WTC11 (cell line): ENCODE results near the gene CORO1C. TPM values are rescaled to one million over a fixed set of nuclear protein-coding genes. Genes with fewer than 3 reads are reported as not detected.

Source experiments
- ATAC-seq: fragments of 200-7000 bp; cut with Tn5 transposase; 2 replicates; pipeline ENCODE4 v1.10.0; 2021; ENCODE audit warnings: mild to moderate bottlenecking, moderate library complexity
- CTCF ChIA-PET: fragments of 300-600 bp; sonication (Branson Sonifier 250); formaldehyde crosslinking; loops from one replicate; lab custom pipeline; 2021; ENCODE audit warnings: antibody characterized with exemption; lab: Charles Lee
- POLR2A ChIA-PET: fragments of 350-600 bp; sonication (Branson Sonifier 250); formaldehyde crosslinking; loops from one replicate; lab custom pipeline; 2021; ENCODE audit warnings: antibody characterized with exemption; lab: Charles Lee
- DNase-seq: peaks from one replicate; pipeline ENCODE4 v3.0.0; 2021; ENCODE audit warnings: low spot score
- H3K27ac Mint-ChIP-seq: 2 replicates; pipeline ENCODE4 v1.8.0; 2021; ENCODE audit warnings: mixed read lengths
- H3K27me3 Mint-ChIP-seq: 2 replicates; pipeline ENCODE4 v1.8.0; 2021; ENCODE audit warnings: low read depth, mild to moderate bottlenecking, moderate library complexity, mixed read lengths
- H3K36me3 Mint-ChIP-seq: 2 replicates; pipeline ENCODE4 v1.8.0; 2021; ENCODE audit warnings: mixed read lengths
- H3K4me1 Mint-ChIP-seq: 2 replicates; pipeline ENCODE4 v1.8.0; 2022; ENCODE audit warnings: mixed read lengths
- H3K4me3 Mint-ChIP-seq: 2 replicates; pipeline ENCODE4 v1.8.0; 2021; ENCODE audit warnings: mild to moderate bottlenecking, moderate library complexity, mixed read lengths
- H3K9me3 Mint-ChIP-seq: 2 replicates; pipeline ENCODE4 v1.8.0; 2021; ENCODE audit warnings: mixed read lengths
- ATF2 ChIP-seq: sonication (generic); formaldehyde crosslinking; IDR thresholded peaks from 2 replicates; pipeline ENCODE4 v1.8.1; 2022; ENCODE audit warnings: low read depth, missing genetic modification reagents, borderline replicate concordance
- CDX4 ChIP-seq: fragments of 250-450 bp; sonication (Bioruptor Pico); IDR thresholded peaks from 2 replicates; pipeline ENCODE4 v1.9.0; 2021; ENCODE audit warnings: moderate library complexity, mild to moderate bottlenecking, inconsistent platforms, borderline replicate concordance
- EMX1 ChIP-seq: fragments of 250-450 bp; sonication (Bioruptor Pico); IDR thresholded peaks from 2 replicates; pipeline ENCODE4 v1.8.0; 2021; ENCODE audit warnings: mild to moderate bottlenecking
- HMGXB4 ChIP-seq: sonication (generic); formaldehyde crosslinking; IDR thresholded peaks from 2 replicates; pipeline ENCODE4 v1.8.1; 2023; ENCODE audit warnings: mild to moderate bottlenecking, moderate library complexity, missing genetic modification reagents
- NFATC4 ChIP-seq: fragments of 250-450 bp; sonication (Bioruptor Pico); IDR thresholded peaks from 2 replicates; pipeline ENCODE4 v1.9.0; 2021; ENCODE audit warnings: mild to moderate bottlenecking
- NR3C1 ChIP-seq: sonication (generic); formaldehyde crosslinking; conservative IDR thresholded peaks from 2 replicates; pipeline ENCODE4 v1.8.1; 2023; ENCODE audit warnings: low read depth, mild to moderate bottlenecking, missing genetic modification reagents
- OVOL2 ChIP-seq: fragments of 250-450 bp; sonication (Bioruptor Pico); IDR thresholded peaks from 2 replicates; pipeline ENCODE4 v1.9.0; 2021; ENCODE audit warnings: mild to moderate bottlenecking, borderline replicate concordance
- STAT6 ChIP-seq: sonication (generic); formaldehyde crosslinking; conservative IDR thresholded peaks from 2 replicates; pipeline ENCODE4 v1.8.1; 2023; ENCODE audit warnings: mild to moderate bottlenecking, low read depth, missing genetic modification reagents, moderate library complexity
- TEAD4 ChIP-seq: sonication (generic); formaldehyde crosslinking; IDR thresholded peaks from 2 replicates; pipeline ENCODE4 v1.8.0; 2022; ENCODE audit warnings: mild to moderate bottlenecking, missing genetic modification reagents
- ZNF121 ChIP-seq: sonication (generic); formaldehyde crosslinking; IDR thresholded peaks from 2 replicates; pipeline ENCODE4 v1.8.0; 2023; ENCODE audit warnings: missing genetic modification reagents
- ZNF317 ChIP-seq: sonication (generic); formaldehyde crosslinking; IDR thresholded peaks from 2 replicates; pipeline ENCODE4 v1.8.1; 2023; ENCODE audit warnings: low read depth, mild to moderate bottlenecking, moderate library complexity, missing genetic modification reagents, borderline replicate concordance
- ZNF671 ChIP-seq: fragments of 250-450 bp; sonication (Bioruptor Pico); IDR thresholded peaks from 2 replicates; pipeline ENCODE4 v1.8.0; 2021; ENCODE audit warnings: mild to moderate bottlenecking
- ZSCAN18 ChIP-seq: fragments of 250-450 bp; sonication (Bioruptor Pico); IDR thresholded peaks from 2 replicates; pipeline ENCODE4 v2.1.2; 2022; ENCODE audit warnings: mild to moderate bottlenecking, moderate library complexity
- total RNA-seq: library from RNA; stranded (reverse); gene quantifications from 3 replicates; pipeline ENCODE4 v1.2.3, GENCODE V29; 2021

CORO1C gene
- total RNA-seq, 1 experiment from 2014 or later = 113 TPM

GRCh38 chr12:108745641-108746040 is 14.3 kb upstream of the CORO1C start:
- DNase-seq = no peak
- POLR2A ChIA-PET = no interaction called here

GRCh38 chr12:108744021-108744897 is 12.9 kb upstream of the CORO1C start:
- CTCF ChIA-PET = interaction anchor here (0.6 to 1.2 kb wide), 2 partner anchors 80 to 207 kb away, joined by 3 to 4 read pairs; no protein-coding TSS in a partner anchor
- DNase-seq = no peak
- no peak overlapping the region for H3K27ac Mint-ChIP-seq
- no peak overlapping the region for H3K4me3 Mint-ChIP-seq
- peaks cover 2% of the 10 kb centered on the region; the same call in 1 of the 2 replicates for H3K36me3 Mint-ChIP-seq
- ATAC-seq = no peak
- POLR2A ChIA-PET = interaction anchor here (0.8 kb wide), 1 partner anchor 9 kb away, joined by 4 read pairs; no protein-coding TSS in a partner anchor
- no peak for TF ChIP-seq NR3C1 (CRISPR knock-in tag)
- no peak for TF ChIP-seq TEAD4 (CRISPR knock-in tag)
- no peak for TF ChIP-seq ATF2 (CRISPR knock-in tag)
- no peak for TF ChIP-seq ZSCAN18 (CRISPR knock-in tag)
- no peak for TF ChIP-seq ZNF121
- no peak for TF ChIP-seq CDX4 (CRISPR knock-in tag)
- no peaks in the 10 kb centered on the region for H3K4me1 Mint-ChIP-seq
- no peaks in the 10 kb centered on the region for H3K27me3 Mint-ChIP-seq
- peaks cover 6% of the 10 kb centered on the region for H3K9me3 Mint-ChIP-seq

More at GRCh38 chr12:108745641-108746040, 14.3 kb upstream of the CORO1C start:
- ATAC-seq = no peak
- Mint-ChIP-seq H3K4me1 (no peaks in the 10 kb centered on the region), H3K4me3 (no peak overlapping the region), H3K27me3 (no peaks in the 10 kb centered on the region), H3K9me3 (peaks cover 6% of the 10 kb centered on the region), H3K27ac (no peak overlapping the region), H3K36me3 (peaks cover 2% of the 10 kb centered on the region; the same call in 1 of the 2 replicates)
- TF ChIP-seq ZNF671 = no peak
- no peak for TF ChIP-seq EMX1 (CRISPR knock-in tag)
- CTCF ChIA-PET = interaction anchor here (1.2 kb wide), 1 partner anchor 81 kb away, joined by 4 read pairs; no protein-coding TSS in a partner anchor

GRCh38 chr12:108738170-108738569 is 6.9 kb upstream of the CORO1C start:
- ATAC-seq = no peak
- H3K9me3 Mint-ChIP-seq = peaks cover 7% of the 10 kb centered on the region
- H3K4me3 Mint-ChIP-seq = no peak overlapping the region
- no peaks in the 10 kb centered on the region; the same call in 1 of the 2 replicates for H3K27me3 Mint-ChIP-seq
- no peak for TF ChIP-seq ZNF317 (CRISPR knock-in tag)
- TF ChIP-seq HMGXB4 (CRISPR knock-in tag) = no peak
- no peak for TF ChIP-seq CDX4 (CRISPR knock-in tag)
- TF ChIP-seq OVOL2 = no peak
- TF ChIP-seq STAT6 (CRISPR knock-in tag) = no peak
- TF ChIP-seq NFATC4 (CRISPR knock-in tag) = no peak
- no peak overlapping the region for H3K27ac Mint-ChIP-seq
- DNase-seq = no peak
- peaks cover 8% of the 10 kb centered on the region for H3K4me1 Mint-ChIP-seq
- H3K36me3 Mint-ChIP-seq = no peaks in the 10 kb centered on the region
- CTCF ChIA-PET = no interaction called here
- POLR2A ChIA-PET = interaction anchor here (1.2 kb wide), 1 partner anchor 59 kb away, joined by 3 read pairs; no protein-coding TSS in a partner anchor
